B cell (primary cell): ENCODE results near the gene IL13RA2. TPM values are rescaled to one million over a fixed set of nuclear protein-coding genes. Genes with fewer than 3 reads are reported as not detected.

Source experiments
- ATAC-seq: fragments of 200-7000 bp; cut with Tn5 transposase; one replicate; pipeline ENCODE4 v1.10.0; 2021; ENCODE audit warnings: low read depth, mild to moderate bottlenecking, moderate number of reproducible peaks, moderate library complexity
- CTCF ChIA-PET: fragments of 350-600 bp; sonication (Branson Sonifier 250); formaldehyde crosslinking; loops from one replicate; lab custom pipeline; 2021; ENCODE audit warnings: antibody characterized with exemption, inconsistent platforms; lab: Charles Lee
- POLR2A ChIA-PET: fragments of 350-600 bp; sonication (Branson Sonifier 250); formaldehyde crosslinking; loops from one replicate; lab custom pipeline; 2021; ENCODE audit warnings: antibody characterized with exemption; lab: Charles Lee
- DNase-seq: peaks from one replicate; pipeline ENCODE4 v3.0.0; 2013
- H2AFZ ChIP-seq: 2 replicates; pipeline ENCODE4 v1.6.1; 2012; ENCODE audit warnings: mild to moderate bottlenecking, low read depth, low read length; ENCODE audit not compliant: insufficient read depth, poor library complexity, severe bottlenecking
- H3K27ac ChIP-seq, 2 donors: 1 replicate in 1 of 2; 2 replicates in 1 of 2; pipeline ENCODE4 v1.5.1; 2012 to 2013; ENCODE audit warnings: low read length in 2 of 2, mild to moderate bottlenecking in 2 of 2, moderate library complexity in 1 of 2
- H3K27me3 ChIP-seq, 4 experiments: fragments of 200-600 bp in 1 of 4; sonication (generic) in 1 of 4; replicated peaks in 1 of 4; 1 replicate in 2 of 4; 2 replicates in 2 of 4; pipeline versions ENCODE4 v1.6.1 to v1.7.0; 2013 to 2016; ENCODE audit warnings: low read length in 3 of 4, mild to moderate bottlenecking in 2 of 4, mixed read lengths in 1 of 4, moderate library complexity in 1 of 4; ENCODE audit not compliant: insufficient read depth in 4 of 4, control insufficient read depth in 3 of 4; ENCODE audit errors: control extremely low read depth in 1 of 4
- H3K36me3 ChIP-seq, 2 experiments: replicated peaks in 1 of 2; 1 replicate in 1 of 2; 2 replicates in 1 of 2; pipeline versions ENCODE4 v1.6.1 to v1.7.1; 2013; ENCODE audit warnings: low read length in 1 of 2; ENCODE audit not compliant: insufficient read depth in 2 of 2, control insufficient read depth in 1 of 2; ENCODE audit errors: control extremely low read depth in 1 of 2, extremely low read depth in 1 of 2
- H3K4me1 ChIP-seq, 2 donors: fragments of 200-600 bp in 1 of 2; sonication (generic) in 1 of 2; 1 replicate in 1 of 2; 2 replicates in 1 of 2; pipeline versions ENCODE4 v1.5.1 to v1.6.1; 2013 to 2017; ENCODE audit warnings: low read length in 2 of 2; ENCODE audit not compliant: control insufficient read depth in 2 of 2, insufficient read depth in 2 of 2
- H3K4me2 ChIP-seq: replicated peaks from 2 replicates; pipeline ENCODE3; 2012; ENCODE audit warnings: mild to moderate bottlenecking, low read depth, low read length; ENCODE audit not compliant: poor library complexity, severe bottlenecking
- H3K4me3 ChIP-seq, 5 experiments: fragments of 200-600 bp in 1 of 5; sonication (generic) in 1 of 5; 1 replicate in 3 of 5; 2 replicates in 2 of 5; pipeline versions ENCODE4 v1.5.1 to v1.7.0; 2011 to 2016; ENCODE audit warnings: low read length in 4 of 5, mild to moderate bottlenecking in 4 of 5, low read depth in 2 of 5, control low read depth in 1 of 5, moderate library complexity in 1 of 5; ENCODE audit not compliant: insufficient read depth in 1 of 5; ENCODE audit errors: control extremely low read depth in 1 of 5, extremely low read depth in 1 of 5
- H3K79me2 ChIP-seq: fragments of 200-600 bp; sonication (generic); one replicate; pipeline ENCODE4 v1.6.0; 2016; ENCODE audit warnings: low read length; ENCODE audit not compliant: control insufficient read depth, insufficient read depth
- H3K9ac ChIP-seq: fragments of 200-600 bp; sonication (generic); 2 replicates; pipeline ENCODE4 v1.6.1; 2017; ENCODE audit warnings: mild to moderate bottlenecking, low read length, moderate library complexity
- H3K9me3 ChIP-seq, 3 donors: one replicate each; pipeline versions ENCODE4 v1.6.1 to v1.7.1; 2013; ENCODE audit warnings: low read length in 2 of 3; ENCODE audit not compliant: control insufficient read depth in 2 of 3, insufficient read depth in 1 of 3; ENCODE audit errors: control extremely low read depth in 1 of 3
- H4K20me1 ChIP-seq: 2 replicates; pipeline ENCODE4 v1.6.0; 2012; ENCODE audit warnings: mild to moderate bottlenecking, low read length; ENCODE audit not compliant: insufficient read depth, control insufficient read depth, poor library complexity, severe bottlenecking
- H3K27ac Mint-ChIP-seq: one replicate; pipeline ENCODE4 v1.8.0; 2021; ENCODE audit warnings: mixed read lengths
- H3K27me3 Mint-ChIP-seq: one replicate; pipeline ENCODE4 v1.8.0; 2021; ENCODE audit warnings: mixed read lengths
- H3K4me1 Mint-ChIP-seq: one replicate; pipeline ENCODE4 v1.8.0; 2021; ENCODE audit warnings: mixed read lengths
- H3K4me3 Mint-ChIP-seq: one replicate; pipeline ENCODE4 v1.8.0; 2021; ENCODE audit warnings: mixed read lengths
- H3K9me3 Mint-ChIP-seq: one replicate; pipeline ENCODE4 v1.8.0; 2022; ENCODE audit warnings: mixed read lengths; ENCODE audit not compliant: insufficient read depth
- CTCF ChIP-seq: fragments of 200-600 bp; IDR thresholded peaks from one replicate; pipeline ENCODE4 v1.8.0; 2022; ENCODE audit warnings: antibody characterized with exemption, mild to moderate bottlenecking
- EZH2 ChIP-seq: IDR thresholded peaks from 2 replicates; pipeline ENCODE4 v1.6.1; 2012; ENCODE audit warnings: borderline replicate concordance, low read depth, mild to moderate bottlenecking, moderate library complexity, low read length; ENCODE audit not compliant: insufficient read depth, poor library complexity, severe bottlenecking
- WGBS: methylation state at CpG from one replicate; pipeline ENCODE4 v1.1.5; 2013; ENCODE audit warnings: missing lambda C conversion rate; ENCODE audit not compliant: insufficient coverage; 5-methylcytosine and 5-hydroxymethylcytosine counted together
- intact Hi-C: fragments of 100-400 bp; cut with micrococcal nuclease; formaldehyde crosslinking; loops from one replicate; pipeline ENCODE4 v1.10.0; 2022
- polyA plus RNA-seq: library from polyadenylated mRNA; depleted of rRNA; stranded (reverse); fragments of >200 nt; gene quantifications from 2 replicates; pipeline ENCODE4 v1.2.3, GENCODE V29; 2012
- total RNA-seq, 2 donors: library from RNA; stranded (reverse); fragments of 120-200 nt in 1 of 2; gene quantifications; 1 replicate in 1 of 2; 2 replicates in 1 of 2; pipeline versions ENCODE4 v1.2.3 to v1.2.4, GENCODE V29; 2013 to 2022

IL13RA2 gene
- total and polyA plus RNA-seq, 2 donors (not counting 1 experiment from before 2014, with no cell fraction given), result not detected

GRCh38 chrX:115036029-115036428 is 18.6 kb upstream of the IL13RA2 start:
- ATAC-seq (no peak), DNase-seq (no peak)
- Histone ChIP-seq H3K9me3 (no peaks in the 10 kb centered on the region), H3K27ac (no peak overlapping the region), H3K4me3 (no peak overlapping the region), H3K9ac (no peak overlapping the region), H3K27me3 (no peaks in the 10 kb centered on the region), H3K4me2 (no peak overlapping the region), H3K4me1 (no peaks in the 10 kb centered on the region), H4K20me1 (no peaks in the 10 kb centered on the region), H3K79me2 (no peaks in the 10 kb centered on the region), H2AFZ (no peak overlapping the region), H3K36me3 (no peaks in the 10 kb centered on the region)
- no peaks in the 10 kb centered on the region for H3K4me1 Mint-ChIP-seq
- POLR2A ChIA-PET, result no interaction called here
- no peaks in the 10 kb centered on the region for H3K9me3 Mint-ChIP-seq
- TF ChIP-seq CTCF, result no peak
- no peak overlapping the region for H3K27ac Mint-ChIP-seq
- WGBS, result no CpG with 5 or more reads among the region's 1 CpG
- H3K27me3 Mint-ChIP-seq, result no peaks in the 10 kb centered on the region
- no peak overlapping the region for H3K4me3 Mint-ChIP-seq
- CTCF ChIA-PET, result no interaction called here
- intact Hi-C loops, result no loop called here

GRCh38 chrX:115031989-115032388 is 14.6 kb upstream of the IL13RA2 start:
- Histone ChIP-seq H3K36me3 (no peaks in the 10 kb centered on the region), H3K27me3 (no peaks in the 10 kb centered on the region), H3K9me3 (no peaks in the 10 kb centered on the region), H2AFZ (no peak overlapping the region), H3K4me1 (no peaks in the 10 kb centered on the region), H3K79me2 (no peaks in the 10 kb centered on the region), H4K20me1 (no peaks in the 10 kb centered on the region), H3K4me2 (no peak overlapping the region), H3K9ac (no peak overlapping the region), H3K4me3 (no peak overlapping the region), H3K27ac (no peak overlapping the region)
- ChIA-PET CTCF (no interaction called here), POLR2A (no interaction called here)
- DNase-seq, result no peak
- no peaks in the 10 kb centered on the region for H3K27me3 Mint-ChIP-seq
- no peak for ATAC-seq
- no peak overlapping the region for H3K27ac Mint-ChIP-seq
- H3K9me3 Mint-ChIP-seq, result no peaks in the 10 kb centered on the region
- no CpG with 5 or more reads among the region's 2 CpGs for WGBS
- H3K4me1 Mint-ChIP-seq, result no peaks in the 10 kb centered on the region
- intact Hi-C loops, result no loop called here
- TF ChIP-seq EZH2, result no peak
- no peak for TF ChIP-seq CTCF
- H3K4me3 Mint-ChIP-seq, result no peak overlapping the region
